ENCODE measurements around the gene ADAM11. TPM values are rescaled to one million over a fixed set of nuclear protein-coding genes. Genes with fewer than 3 reads are reported as not detected.
A peak's percentile ranks its signal among the peaks of the same experiment; 100 is the strongest.

ADAM11 gene
- total and polyA plus RNA-seq, 2 of the 4 experiments (the other 2 are of a cell fraction), result 0.36 to 0.53 TPM

DNA sequence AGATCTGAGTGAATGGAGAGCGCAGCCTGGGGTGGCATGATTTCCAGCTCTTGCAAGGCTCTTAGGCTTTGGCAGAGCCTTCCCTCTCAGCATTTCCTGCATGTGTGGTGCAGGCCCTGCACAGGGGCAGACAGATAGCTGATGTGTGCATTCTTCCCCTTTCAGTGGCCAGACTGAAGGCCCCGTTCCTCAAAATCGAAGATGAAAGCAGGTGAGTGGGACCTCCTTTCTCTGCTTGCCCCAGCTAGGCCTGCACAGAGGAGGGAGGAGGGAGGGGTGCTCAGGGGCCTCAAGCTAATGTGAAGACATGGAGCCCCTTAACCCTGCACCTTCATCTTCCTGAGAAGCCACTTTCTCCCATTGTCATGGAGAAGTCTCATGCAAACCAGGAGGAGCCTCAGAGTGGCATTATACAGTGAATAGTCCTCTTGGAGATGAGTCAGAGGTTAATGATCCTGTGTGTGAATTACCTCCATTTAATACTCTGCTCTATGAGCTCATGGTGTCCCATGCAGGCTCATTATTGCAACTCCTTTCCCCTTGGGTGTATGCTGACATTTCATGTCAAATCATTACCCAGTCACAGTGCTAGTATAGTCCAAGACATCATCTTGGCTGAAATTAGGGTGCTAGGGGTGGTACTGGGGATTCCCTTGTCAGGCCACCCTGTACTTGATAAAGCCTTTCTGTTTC is 20.4 kb upstream of the ADAM11 start:
- H3K9me1 ChIP-seq (ENCODE audit: insufficient read depth, low read length), result no peaks in the 10 kb centered on the region; the same call in 1 of the 2 replicates
- ATAC-seq (ENCODE audit: low read depth) (peak; percentile 82), DNase-seq (peak; percentile 49)
- H2AFZ ChIP-seq (replicated peaks; ENCODE audit: low read length, poor library complexity), result no peak overlapping the region
- no peak overlapping the region for H3K4ac ChIP-seq (ENCODE audit: low read depth, low read length)
- no peaks in the 10 kb centered on the region for H3K27me3 ChIP-seq (ENCODE audit: control insufficient read depth, insufficient read depth, low read length)
- no peak overlapping the region for H2BK15ac ChIP-seq (ENCODE audit: low read depth, low read length)
- H3K9ac ChIP-seq (ENCODE audit: low read depth, low read length), result no peak overlapping the region
- H3K4me1 ChIP-seq (ENCODE audit: control insufficient read depth, insufficient read depth, low read length), result no peaks in the 10 kb centered on the region
- H3K56ac ChIP-seq (ENCODE audit: extremely low read depth, insufficient read depth, low read length), result no peak overlapping the region
- H4K20me1 ChIP-seq (ENCODE audit: insufficient read depth, low read length), result no peaks in the 10 kb centered on the region
- POLR2A ChIA-PET (ENCODE audit: unreplicated experiment), result no interaction called here
- in situ Hi-C loops (cut with MboI; ENCODE audit: low sequenced_read_pairs) (no loop called here), intact Hi-C loops (cut with micrococcal nuclease) (no loop called here), dilution Hi-C loops (cut with HindIII; ENCODE audit: low sequenced_read_pairs, unreplicated experiment) (no loop called here)
- H3K4me2 ChIP-seq (ENCODE audit: low read depth, low read length), result no peak overlapping the region
- H4K5ac ChIP-seq (ENCODE audit: low read depth, low read length), result no peak overlapping the region
- H3K27ac ChIP-seq (ENCODE audit: insufficient read depth, low read length), result no peak overlapping the region
- H2AK5ac ChIP-seq (ENCODE audit: low read depth, low read length), result no peak overlapping the region
- no peak overlapping the region for H2BK5ac ChIP-seq (ENCODE audit: low read depth, low read length, poor library complexity, severe bottlenecking)
- no peak overlapping the region for H3K23ac ChIP-seq (ENCODE audit: low read depth, low read length)
- H4K8ac ChIP-seq (ENCODE audit: low read depth in 2 of 2, low read length in 2 of 2), result no peak overlapping the region
- TF ChIP-seq BHLHE40 (IDR thresholded peaks at IDR 0.05; ENCODE audit: low read depth, low read length) (no peak), RFX5 (IDR thresholded peaks at IDR 0.05; ENCODE audit: low read depth, low read length) (no peak), SMC3 (IDR thresholded peaks at IDR 0.05; ENCODE audit: low read depth, low read length) (no peak), RCOR1 (IDR thresholded peaks at IDR 0.05; ENCODE audit: insufficient replicate concordance, low read length) (no peak), NFE2L2 (IDR thresholded peaks at IDR 0.05; ENCODE audit: low read depth, low read length) (no peak), CHD1 (IDR thresholded peaks at IDR 0.05; ENCODE audit: low read depth, low read length) (no peak), POLR2A (IDR thresholded peaks at IDR 0.05; ENCODE audit: low read depth, low read length) (no peak), FOS (IDR thresholded peaks at IDR 0.05; ENCODE audit: low read depth, low read length) (no peak), RAD21 (IDR thresholded peaks at IDR 0.05; ENCODE audit: low read length) (no peak), ELK1 (IDR thresholded peaks at IDR 0.05; ENCODE audit: borderline replicate concordance, low read depth, low read length) (no peak), MAZ (IDR thresholded peaks at IDR 0.05; ENCODE audit: borderline replicate concordance, low read depth, low read length) (no peak)
- TF ChIP-seq, protein P1, sequence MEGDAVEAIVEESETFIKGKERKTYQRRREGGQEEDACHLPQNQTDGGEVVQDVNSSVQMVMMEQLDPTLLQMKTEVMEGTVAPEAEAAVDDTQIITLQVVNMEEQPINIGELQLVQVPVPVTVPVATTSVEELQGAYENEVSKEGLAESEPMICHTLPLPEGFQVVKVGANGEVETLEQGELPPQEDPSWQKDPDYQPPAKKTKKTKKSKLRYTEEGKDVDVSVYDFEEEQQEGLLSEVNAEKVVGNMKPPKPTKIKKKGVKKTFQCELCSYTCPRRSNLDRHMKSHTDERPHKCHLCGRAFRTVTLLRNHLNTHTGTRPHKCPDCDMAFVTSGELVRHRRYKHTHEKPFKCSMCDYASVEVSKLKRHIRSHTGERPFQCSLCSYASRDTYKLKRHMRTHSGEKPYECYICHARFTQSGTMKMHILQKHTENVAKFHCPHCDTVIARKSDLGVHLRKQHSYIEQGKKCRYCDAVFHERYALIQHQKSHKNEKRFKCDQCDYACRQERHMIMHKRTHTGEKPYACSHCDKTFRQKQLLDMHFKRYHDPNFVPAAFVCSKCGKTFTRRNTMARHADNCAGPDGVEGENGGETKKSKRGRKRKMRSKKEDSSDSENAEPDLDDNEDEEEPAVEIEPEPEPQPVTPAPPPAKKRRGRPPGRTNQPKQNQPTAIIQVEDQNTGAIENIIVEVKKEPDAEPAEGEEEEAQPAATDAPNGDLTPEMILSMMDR (conservative IDR thresholded peaks at IDR 0.05; ENCODE audit: low read depth, low read length), result no peak
- no peak overlapping the region for H2BK120ac ChIP-seq (ENCODE audit: low read depth, low read length)
- no peak overlapping the region for H2AK9ac ChIP-seq (replicated peaks; ENCODE audit: low read depth, low read length, poor library complexity)
- H4K91ac ChIP-seq (ENCODE audit: insufficient read depth, low read depth, low read length), result no peak overlapping the region
- H3K79me1 ChIP-seq (ENCODE audit: low read depth in 1 of 2, low read length in 2 of 2), result 0 out of 4 replicates have a peak, but pooled peaks cover 0 to 3% of the 10 kb centered on the region in 2 experiments
- no peak overlapping the region for H3K4me3 ChIP-seq (ENCODE audit: insufficient read depth, low read depth, low read length)
- no peak overlapping the region for H3K18ac ChIP-seq (ENCODE audit: low read depth, low read length)
- BruUV-seq (replicated peaks), result no TSS peak
- CTCF ChIA-PET, result no interaction called here
- H3K9me3 ChIP-seq (ENCODE audit: control insufficient read depth, insufficient read depth, low read length), result no peaks in the 10 kb centered on the region
- H3K14ac ChIP-seq (replicated peaks; ENCODE audit: low read depth, low read length), result no peak overlapping the region
- no peak overlapping the region for H2BK20ac ChIP-seq (ENCODE audit: low read depth, low read length)
- no peaks in the 10 kb centered on the region; the same call in 1 of the 2 replicates for H3K36me3 ChIP-seq (ENCODE audit: control insufficient read depth, insufficient read depth, low read length)
- WGBS, 2 experiments (ENCODE audit: extremely low coverage in 2 of 2, insufficient read length in 1 of 2), result no CpG with 5 or more reads among the region's 3 CpGs

Measured in IMR-90 (cell line).